Upper lobe of right lung (tissue), 1 donor: ENCODE measurements around the gene SEMA3B. TPM values are rescaled to one million over a fixed set of nuclear protein-coding genes. Genes with fewer than 3 reads are reported as not detected.

Experiments
- ATAC-seq: fragments of 200-7000 bp; cut with Tn5 transposase; one replicate; pipeline ENCODE4 v1.9.1; 2020; ENCODE audit warnings: mild to moderate bottlenecking, moderate library complexity
- DNase-seq: peaks from one replicate; pipeline ENCODE4 v3.0.0-alpha.2; 2020
- H3K27ac ChIP-seq: fragments of 200-600 bp; one replicate; pipeline ENCODE4 v1.8.0; 2022
- H3K27me3 ChIP-seq: fragments of 200-600 bp; one replicate; pipeline ENCODE4 v1.8.0; 2022; ENCODE audit warnings: mild to moderate bottlenecking
- H3K36me3 ChIP-seq: fragments of 200-600 bp; one replicate; pipeline ENCODE4 v1.8.0; 2022
- H3K4me1 ChIP-seq: fragments of 200-600 bp; one replicate; pipeline ENCODE4 v1.8.0; 2022
- H3K4me3 ChIP-seq: fragments of 200-600 bp; one replicate; pipeline ENCODE4 v1.8.0; 2022; ENCODE audit warnings: mild to moderate bottlenecking
- H3K9me3 ChIP-seq: fragments of 200-600 bp; one replicate; pipeline ENCODE4 v1.8.0; 2022
- intact Hi-C: fragments of 100-400 bp; cut with DNase I; formaldehyde crosslinking; loops from one replicate; pipeline ENCODE4 v1.11.0; 2022
- total RNA-seq: library from RNA; stranded (reverse); fragmentation: NEBNext Ultra II Directional; extraction: Animal tissue kit (Norgen Biotek cat#: 25700); gene quantifications from one replicate; pipeline ENCODE4 v1.2.1, GENCODE V29; 2021
- TF ChIP-seq, protein P1 (sequence below): fragments of 200-600 bp; IDR thresholded peaks from one replicate; pipeline ENCODE4 v1.8.0; 2022; ENCODE audit warnings: antibody characterized with exemption
- donor health status: DM: no; HTN: yes; CAD: no; lungs with severe emphysema.

Gene SEMA3B
- total RNA-seq, 1 donor from 2014 or later: 120 TPM

DNA sequence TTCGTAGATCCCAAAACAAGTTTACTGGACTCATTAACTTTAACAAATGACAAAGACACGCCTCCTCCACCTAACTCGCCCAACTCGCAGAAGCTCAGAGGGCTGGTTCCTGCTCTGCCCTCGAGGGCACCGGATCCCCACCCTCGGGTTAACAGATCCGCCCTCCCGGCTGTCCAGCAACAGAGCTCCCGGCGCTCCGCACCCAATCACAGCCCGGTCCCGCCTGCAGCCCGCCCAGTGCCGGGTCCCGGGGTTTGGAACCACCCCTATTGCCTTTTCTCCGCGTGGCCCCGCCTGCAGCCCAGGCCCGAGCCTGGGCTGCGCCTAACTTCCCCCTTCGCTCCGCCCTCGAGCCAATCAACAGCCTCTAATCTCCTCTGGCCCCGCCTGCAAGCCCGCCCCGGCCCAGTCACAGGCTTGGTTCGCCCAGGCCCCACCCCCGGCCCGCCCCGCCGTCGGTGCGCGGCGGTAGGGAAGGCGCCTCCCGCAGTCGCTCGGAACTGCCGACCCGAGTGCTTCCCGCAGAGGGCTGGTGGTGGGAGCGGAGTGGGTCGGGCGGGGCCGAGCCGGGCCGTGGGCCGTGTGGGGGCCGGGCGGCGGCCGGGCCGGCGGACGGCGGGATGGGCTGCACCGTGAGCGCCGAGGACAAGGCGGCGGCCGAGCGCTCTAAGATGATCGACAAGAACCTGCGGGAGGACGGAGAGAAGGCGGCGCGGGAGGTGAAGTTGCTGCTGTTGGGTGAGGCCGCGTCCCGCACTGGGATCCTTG is 33.0 kb upstream of the SEMA3B start, which contains the start of gene GNAI2:
GNAI2 (plus strand) TSS at position 489 of the 768 bp plus-strand sequence; CDS start at position 621, 132 bp downstream.
- Histone ChIP-seq H3K27ac (peak within 1 kb of the TSS; percentile 87), H3K4me3 (peak within 1 kb of the TSS; percentile 88), H3K27me3 (no peaks in the 10 kb centered on the region), H3K9me3 (no peaks in the 10 kb centered on the region), H3K4me1 (peaks cover 39% of the 10 kb centered on the region), H3K36me3 (peaks cover 17% of the 10 kb centered on the region)
- TF ChIP-seq, protein P1, sequence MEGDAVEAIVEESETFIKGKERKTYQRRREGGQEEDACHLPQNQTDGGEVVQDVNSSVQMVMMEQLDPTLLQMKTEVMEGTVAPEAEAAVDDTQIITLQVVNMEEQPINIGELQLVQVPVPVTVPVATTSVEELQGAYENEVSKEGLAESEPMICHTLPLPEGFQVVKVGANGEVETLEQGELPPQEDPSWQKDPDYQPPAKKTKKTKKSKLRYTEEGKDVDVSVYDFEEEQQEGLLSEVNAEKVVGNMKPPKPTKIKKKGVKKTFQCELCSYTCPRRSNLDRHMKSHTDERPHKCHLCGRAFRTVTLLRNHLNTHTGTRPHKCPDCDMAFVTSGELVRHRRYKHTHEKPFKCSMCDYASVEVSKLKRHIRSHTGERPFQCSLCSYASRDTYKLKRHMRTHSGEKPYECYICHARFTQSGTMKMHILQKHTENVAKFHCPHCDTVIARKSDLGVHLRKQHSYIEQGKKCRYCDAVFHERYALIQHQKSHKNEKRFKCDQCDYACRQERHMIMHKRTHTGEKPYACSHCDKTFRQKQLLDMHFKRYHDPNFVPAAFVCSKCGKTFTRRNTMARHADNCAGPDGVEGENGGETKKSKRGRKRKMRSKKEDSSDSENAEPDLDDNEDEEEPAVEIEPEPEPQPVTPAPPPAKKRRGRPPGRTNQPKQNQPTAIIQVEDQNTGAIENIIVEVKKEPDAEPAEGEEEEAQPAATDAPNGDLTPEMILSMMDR: no peak
- DNase-seq (peak; percentile 99), ATAC-seq (peak; percentile 92)
- intact Hi-C loops: no loop called here

DNA sequence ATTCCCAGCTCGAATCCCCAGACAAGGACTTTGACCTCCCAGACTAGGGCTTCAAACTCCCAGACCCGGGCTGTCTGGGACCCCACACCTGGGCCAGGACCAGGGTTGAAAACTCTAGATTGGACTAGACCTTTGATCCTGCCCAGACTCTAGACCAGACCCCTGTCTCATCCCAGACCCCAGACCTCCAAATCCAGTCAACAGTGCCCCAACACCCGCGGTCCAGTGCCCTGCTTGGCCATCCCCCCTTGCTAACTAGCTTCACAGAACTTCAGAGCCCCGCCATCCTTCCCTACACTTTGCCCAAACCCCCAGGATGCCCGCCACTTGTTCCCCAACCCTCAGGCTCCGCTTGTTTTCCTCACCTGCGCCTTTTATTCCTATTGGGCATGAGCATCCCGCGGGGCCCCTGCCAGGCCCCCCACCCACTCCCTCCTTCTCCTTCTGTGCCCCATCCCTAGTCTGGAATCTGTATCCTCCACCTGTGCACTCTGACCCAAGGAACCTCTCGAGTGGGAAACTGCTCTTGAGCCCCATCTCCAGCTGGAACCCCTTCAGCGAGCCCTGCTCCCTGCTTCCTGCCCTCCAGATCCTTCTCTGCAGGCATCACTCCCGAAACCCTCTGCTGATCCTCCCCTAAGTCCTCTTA is 32.3 kb upstream of the SEMA3B start:
- intact Hi-C loops: no loop called here
- peaks cover 46% of the 10 kb centered on the region for H3K4me1 ChIP-seq
- TF ChIP-seq, protein P1: no peak

DNA sequence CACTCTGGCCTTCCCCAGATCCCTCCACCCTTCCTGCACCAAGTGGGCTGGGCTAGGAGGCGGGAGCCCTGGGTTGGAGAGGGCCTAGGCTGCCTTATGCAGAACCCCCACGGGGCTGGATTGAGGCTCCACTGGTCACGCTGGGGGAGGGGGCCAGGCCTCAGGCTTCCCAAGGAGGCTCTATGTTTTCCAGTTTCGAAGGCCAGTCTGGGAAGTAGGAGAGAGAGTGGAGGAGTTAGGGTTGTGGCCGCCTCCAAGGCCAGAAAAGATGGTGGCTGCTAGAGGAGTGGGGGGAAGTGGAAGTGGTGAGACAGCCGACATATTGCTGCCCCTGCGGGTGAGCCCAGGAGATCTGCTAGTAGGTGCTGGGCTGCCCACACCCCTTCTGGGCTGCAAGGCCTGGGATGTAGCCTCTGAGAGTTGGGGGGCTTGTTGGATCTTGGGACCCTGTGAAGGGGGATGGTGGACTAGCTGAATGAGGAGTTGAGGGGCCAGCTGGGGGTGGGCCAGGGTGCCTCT is 31.8 kb upstream of the SEMA3B start:
- Histone ChIP-seq H3K4me3 (peak overlapping the region; percentile 88), H3K4me1 (peaks cover 52% of the 10 kb centered on the region), H3K9me3 (no peaks in the 10 kb centered on the region), H3K36me3 (peaks cover 17% of the 10 kb centered on the region), H3K27me3 (no peaks in the 10 kb centered on the region), H3K27ac (peak overlapping the region; percentile 86)
- ATAC-seq (no peak), DNase-seq (no peak)
- intact Hi-C loops: no loop called here
- TF ChIP-seq, protein P1: no peak

More for the DNA sequence above, 32.3 kb upstream of the SEMA3B start:
- Histone ChIP-seq H3K27ac (peak overlapping the region; percentile 86), H3K4me3 (peak overlapping the region; percentile 88), H3K9me3 (no peaks in the 10 kb centered on the region), H3K36me3 (peaks cover 17% of the 10 kb centered on the region), H3K27me3 (no peaks in the 10 kb centered on the region)
- ATAC-seq (no peak), DNase-seq (no peak)

DNA sequence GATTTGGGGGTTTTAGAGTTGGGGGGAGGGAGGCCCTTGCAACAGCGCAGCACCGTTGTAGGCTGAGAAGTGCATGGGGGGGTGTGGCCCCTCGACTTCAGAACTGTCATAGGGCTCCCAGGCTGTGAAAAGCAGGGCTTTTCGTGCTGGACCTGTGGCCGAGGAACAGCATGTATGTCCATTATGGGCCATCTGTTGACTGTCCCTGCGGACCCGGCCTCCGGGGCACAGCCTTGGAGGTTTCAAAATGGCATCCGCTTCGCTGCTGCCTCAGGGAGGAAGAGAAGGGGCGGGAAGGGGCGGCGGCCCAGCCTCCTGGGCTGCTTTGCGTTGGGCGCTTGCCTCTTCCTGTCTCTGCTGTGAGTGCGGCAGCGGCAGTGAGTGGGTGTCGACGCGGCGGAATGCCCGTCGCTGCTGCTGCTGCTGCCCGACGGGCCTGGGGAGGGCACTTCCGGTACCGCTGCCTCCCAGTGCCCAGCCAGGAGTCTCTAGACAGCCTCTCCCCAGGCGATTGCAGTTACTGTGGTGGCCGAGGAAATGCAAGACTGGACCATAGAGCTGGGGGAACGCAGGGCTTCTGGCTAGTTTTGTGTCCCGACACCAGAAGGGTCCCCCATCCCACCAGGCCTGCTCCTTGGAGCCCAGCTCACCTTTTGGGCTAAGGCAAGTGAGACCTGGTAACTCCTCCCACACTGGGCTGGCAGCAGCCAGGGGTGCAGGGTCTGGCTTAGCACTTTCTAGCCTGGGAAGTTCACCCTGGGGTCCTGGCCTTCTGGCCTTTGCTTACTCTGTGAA is 31.0 kb upstream of the SEMA3B start:
- peak overlapping the region; percentile 88 for H3K4me3 ChIP-seq
- H3K9me3 ChIP-seq: no peaks in the 10 kb centered on the region
- H3K36me3 ChIP-seq: peaks cover 17% of the 10 kb centered on the region
- DNase-seq (peak; percentile 95), ATAC-seq (peak; percentile 65)
- no peaks in the 10 kb centered on the region for H3K27me3 ChIP-seq
- peak overlapping the region; percentile 86 for H3K27ac ChIP-seq
- intact Hi-C loops: no loop called here
- TF ChIP-seq, protein P1: no peak
- peaks cover 60% of the 10 kb centered on the region for H3K4me1 ChIP-seq

DNA sequence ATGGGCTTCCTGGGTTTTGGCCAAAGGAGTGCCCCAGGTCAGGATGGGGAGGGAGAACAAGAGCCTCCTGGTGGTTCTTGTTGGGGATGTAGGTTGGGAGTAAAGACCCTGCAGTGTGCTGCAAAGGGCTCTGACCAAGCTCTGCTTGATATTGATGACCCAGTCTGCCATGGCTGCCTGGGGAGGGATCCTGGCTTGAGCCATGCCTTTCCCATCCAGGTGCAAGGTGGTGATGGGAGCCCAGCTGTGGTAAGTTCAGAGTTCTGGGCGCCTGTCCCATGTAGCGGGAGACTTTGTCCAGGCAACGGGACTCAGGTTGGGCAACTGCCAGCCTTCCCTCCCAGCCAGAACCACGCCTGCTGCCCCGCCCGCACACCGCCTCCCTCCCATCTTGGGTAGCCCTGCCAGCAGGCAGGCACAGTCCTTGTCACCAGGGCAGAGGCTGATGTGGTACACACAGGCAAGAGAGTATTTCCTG is 30.4 kb upstream of the SEMA3B start:
- Histone ChIP-seq H3K36me3 (peaks cover 17% of the 10 kb centered on the region), H3K9me3 (no peaks in the 10 kb centered on the region), H3K27me3 (no peaks in the 10 kb centered on the region), H3K4me1 (peaks cover 66% of the 10 kb centered on the region), H3K4me3 (peak overlapping the region; percentile 88), H3K27ac (peak overlapping the region; percentile 86)
- intact Hi-C loops: no loop called here
- ATAC-seq (peak; percentile 37), DNase-seq (peak; percentile 94)
- TF ChIP-seq, protein P1: no peak
